Measurements from ENCODE around the gene KIF27.
"Not testable (repeated sequence)": the region's sequence is repeated elsewhere in the genome, so short reads cannot be mapped to it uniquely, and the experiment has no call there.

The KIF27 gene

DNA sequence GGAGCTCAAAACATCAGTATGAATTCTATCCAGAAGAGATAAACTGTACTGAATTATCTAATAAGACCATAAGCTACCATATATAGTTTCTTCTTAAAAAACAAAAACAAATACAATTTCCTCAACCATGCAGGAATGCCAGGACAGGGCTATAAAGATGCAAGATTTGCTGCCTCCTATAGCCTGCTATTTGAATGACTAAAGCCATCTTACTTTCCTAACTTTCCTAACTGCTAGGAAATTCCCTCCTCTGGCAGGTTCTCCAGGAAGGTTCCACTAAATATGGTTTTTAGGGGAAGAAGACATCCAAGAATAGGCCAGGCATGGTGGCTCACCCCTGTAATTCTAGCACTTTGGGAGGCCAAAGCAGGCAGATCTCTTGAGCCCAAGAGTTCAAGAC, 15.1 kb downstream of the KIF27 start:
- Histone ChIP-seq H3K9me3 (no peaks in the 10 kb centered on the region), H3K4me1 (ENCODE audit: control insufficient read depth in 1 of 2, insufficient read depth in 1 of 2, low read depth in 1 of 2, low read length in 1 of 2) (no peaks in the 10 kb centered on the region), H3K27ac (no peak overlapping the region), H3K36me3 (no peaks in the 10 kb centered on the region), H3K4me3 (ENCODE audit: low read depth in 1 of 2, low read length in 1 of 2) (no peak overlapping the region), H3K27me3 (no peaks in the 10 kb centered on the region)
- TF ChIP-seq, protein P1, sequence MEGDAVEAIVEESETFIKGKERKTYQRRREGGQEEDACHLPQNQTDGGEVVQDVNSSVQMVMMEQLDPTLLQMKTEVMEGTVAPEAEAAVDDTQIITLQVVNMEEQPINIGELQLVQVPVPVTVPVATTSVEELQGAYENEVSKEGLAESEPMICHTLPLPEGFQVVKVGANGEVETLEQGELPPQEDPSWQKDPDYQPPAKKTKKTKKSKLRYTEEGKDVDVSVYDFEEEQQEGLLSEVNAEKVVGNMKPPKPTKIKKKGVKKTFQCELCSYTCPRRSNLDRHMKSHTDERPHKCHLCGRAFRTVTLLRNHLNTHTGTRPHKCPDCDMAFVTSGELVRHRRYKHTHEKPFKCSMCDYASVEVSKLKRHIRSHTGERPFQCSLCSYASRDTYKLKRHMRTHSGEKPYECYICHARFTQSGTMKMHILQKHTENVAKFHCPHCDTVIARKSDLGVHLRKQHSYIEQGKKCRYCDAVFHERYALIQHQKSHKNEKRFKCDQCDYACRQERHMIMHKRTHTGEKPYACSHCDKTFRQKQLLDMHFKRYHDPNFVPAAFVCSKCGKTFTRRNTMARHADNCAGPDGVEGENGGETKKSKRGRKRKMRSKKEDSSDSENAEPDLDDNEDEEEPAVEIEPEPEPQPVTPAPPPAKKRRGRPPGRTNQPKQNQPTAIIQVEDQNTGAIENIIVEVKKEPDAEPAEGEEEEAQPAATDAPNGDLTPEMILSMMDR (IDR thresholded peaks at IDR 0.05), result no peak

GRCh38 chr9:83900615-83901014, 20.6 kb downstream of the KIF27 start:
- not testable (repeated sequence) for H3K27me3 ChIP-seq; H3K27ac ChIP-seq; H3K4me1 ChIP-seq (ENCODE audit: control insufficient read depth in 1 of 2, insufficient read depth in 1 of 2, low read depth in 1 of 2, low read length in 1 of 2); H3K4me3 ChIP-seq (ENCODE audit: low read depth in 1 of 2, low read length in 1 of 2); H3K36me3 ChIP-seq; H3K9me3 ChIP-seq

DNA sequence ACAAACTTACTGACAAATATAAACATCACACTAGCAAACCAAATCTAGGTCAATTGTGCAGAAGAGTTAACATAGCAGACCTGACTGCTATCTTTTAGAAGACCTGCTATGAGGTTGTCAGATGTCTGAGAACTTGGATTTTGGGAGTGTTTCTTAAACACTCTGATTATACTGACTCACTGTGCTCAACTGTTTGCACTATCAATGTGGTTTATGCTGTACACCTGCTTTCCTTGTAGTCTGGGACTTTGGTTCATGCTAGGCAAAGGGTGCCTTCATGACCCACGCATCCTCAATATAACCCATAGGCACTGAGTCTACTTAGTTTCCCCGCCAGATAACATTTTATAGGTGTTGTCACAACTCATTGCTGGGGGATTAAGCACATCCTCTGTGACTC, 26.9 kb downstream of the KIF27 start:
- H3K4me3 ChIP-seq (ENCODE audit: low read depth in 1 of 2, low read length in 1 of 2); H3K36me3 ChIP-seq; H3K27ac ChIP-seq; H3K27me3 ChIP-seq; H3K9me3 ChIP-seq; H3K4me1 ChIP-seq (ENCODE audit: control insufficient read depth in 1 of 2, insufficient read depth in 1 of 2, low read depth in 1 of 2, low read length in 1 of 2): not testable (repeated sequence)

- H3K4me3 ChIP-seq (ENCODE audit: low read depth in 1 of 2, low read length in 1 of 2); H3K9me3 ChIP-seq; H3K27me3 ChIP-seq; H3K4me1 ChIP-seq (ENCODE audit: control insufficient read depth in 1 of 2, insufficient read depth in 1 of 2, low read depth in 1 of 2, low read length in 1 of 2); H3K36me3 ChIP-seq; H3K27ac ChIP-seq: not testable (repeated sequence)
Observed at GRCh38 chr9:83886498-83886897, 34.7 kb downstream of the KIF27 start.

- H3K4me1 ChIP-seq (ENCODE audit: control insufficient read depth in 1 of 2, insufficient read depth in 1 of 2, low read depth in 1 of 2, low read length in 1 of 2); H3K4me3 ChIP-seq (ENCODE audit: low read depth in 1 of 2, low read length in 1 of 2); H3K27me3 ChIP-seq; H3K36me3 ChIP-seq; H3K27ac ChIP-seq; H3K9me3 ChIP-seq: not testable (repeated sequence)
Observed at GRCh38 chr9:83885559-83886240, 35.5 kb downstream of the KIF27 start.

DNA sequence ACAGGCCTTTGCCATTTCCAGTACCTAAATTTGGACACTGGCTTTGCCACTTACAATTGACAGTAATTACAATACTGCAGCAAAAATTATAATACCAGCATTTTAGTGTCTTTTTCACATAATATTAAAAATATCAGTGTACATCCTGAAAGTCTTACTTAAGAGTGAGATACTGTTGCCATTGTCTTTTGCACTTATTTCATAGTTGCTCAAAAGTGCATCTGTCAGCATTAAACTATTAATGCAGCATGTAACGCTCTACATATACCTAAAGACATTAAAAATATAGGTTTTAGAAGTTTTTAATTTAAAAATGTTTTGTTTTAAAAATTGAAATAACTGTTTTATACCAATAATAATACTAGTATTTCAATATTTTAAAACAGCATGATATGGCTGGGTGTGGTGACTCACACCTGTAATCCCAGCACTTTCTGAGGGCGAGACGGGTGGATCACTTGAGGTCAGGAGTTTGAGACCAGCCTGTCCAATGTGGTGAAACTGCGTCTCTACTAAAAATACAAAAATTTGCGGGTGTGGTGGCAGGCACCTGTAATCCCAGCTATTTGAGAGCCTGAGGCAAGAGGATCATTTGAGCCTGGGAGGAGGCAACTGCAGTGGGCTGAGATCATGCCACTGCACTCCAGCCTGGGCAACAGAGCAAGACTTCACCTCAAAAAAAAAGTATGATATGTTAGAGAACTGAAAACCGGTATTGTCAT, 39.4 kb downstream of the KIF27 start:
- H3K27me3 ChIP-seq; H3K4me3 ChIP-seq (ENCODE audit: low read depth in 1 of 2, low read length in 1 of 2); H3K27ac ChIP-seq; H3K4me1 ChIP-seq (ENCODE audit: control insufficient read depth in 1 of 2, insufficient read depth in 1 of 2, low read depth in 1 of 2, low read length in 1 of 2); H3K9me3 ChIP-seq; H3K36me3 ChIP-seq: not testable (repeated sequence)

- H3K27me3 ChIP-seq; H3K36me3 ChIP-seq; H3K9me3 ChIP-seq; H3K27ac ChIP-seq; H3K4me3 ChIP-seq (ENCODE audit: low read depth in 1 of 2, low read length in 1 of 2); H3K4me1 ChIP-seq (ENCODE audit: control insufficient read depth in 1 of 2, insufficient read depth in 1 of 2, low read depth in 1 of 2, low read length in 1 of 2): not testable (repeated sequence)
Observed at GRCh38 chr9:83875559-83875958, 45.7 kb downstream of the KIF27 start.

DNA sequence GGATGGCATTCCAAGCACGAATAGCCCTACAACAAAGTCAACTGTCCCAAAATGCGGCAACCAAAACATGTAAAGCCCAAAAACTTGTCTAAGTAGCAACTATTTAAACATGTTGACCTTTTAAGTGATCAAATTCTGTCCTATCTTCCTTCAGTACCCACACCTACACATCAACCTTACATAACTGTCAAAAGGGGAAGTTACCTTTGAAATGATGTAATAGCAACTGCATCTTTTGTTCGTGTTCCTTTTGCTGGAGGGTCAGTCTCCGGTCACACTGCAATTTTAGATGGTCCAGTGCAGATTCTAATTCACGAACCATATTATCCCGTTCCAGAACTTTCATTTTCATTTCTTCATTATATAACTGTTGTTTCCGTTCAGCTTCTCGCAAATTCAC, 71.3 kb downstream of the KIF27 start:
- not testable (repeated sequence) for H3K27me3 ChIP-seq

GRCh38 chr9:83837070-83837643, 84.1 kb downstream of the KIF27 start:
- not testable (repeated sequence) for H3K4me1 ChIP-seq (ENCODE audit: control insufficient read depth in 1 of 2, insufficient read depth in 1 of 2, low read depth in 1 of 2, low read length in 1 of 2); H3K27me3 ChIP-seq; H3K27ac ChIP-seq; H3K9me3 ChIP-seq; H3K4me3 ChIP-seq (ENCODE audit: low read depth in 1 of 2, low read length in 1 of 2); H3K36me3 ChIP-seq

More for the DNA sequence above, 71.3 kb downstream of the KIF27 start:
- Histone ChIP-seq H3K27ac (peak overlapping the region; percentile 20), H3K36me3 (peaks cover 16% of the 10 kb centered on the region)
- H3K4me3 ChIP-seq (ENCODE audit: low read depth in 1 of 2, low read length in 1 of 2); H3K9me3 ChIP-seq; H3K4me1 ChIP-seq (ENCODE audit: control insufficient read depth in 1 of 2, insufficient read depth in 1 of 2, low read depth in 1 of 2, low read length in 1 of 2): not testable (repeated sequence)

GRCh38 chr9:83830426-83831071, 90.7 kb downstream of the KIF27 start:
- not testable (repeated sequence) for H3K4me1 ChIP-seq (ENCODE audit: control insufficient read depth in 1 of 2, insufficient read depth in 1 of 2, low read depth in 1 of 2, low read length in 1 of 2); H3K4me3 ChIP-seq (ENCODE audit: low read depth in 1 of 2, low read length in 1 of 2); H3K27me3 ChIP-seq; H3K36me3 ChIP-seq; H3K9me3 ChIP-seq; H3K27ac ChIP-seq

GRCh38 chr9:83824986-83825623, 96.1 kb downstream of the KIF27 start:
- H3K4me1 ChIP-seq (ENCODE audit: control insufficient read depth in 1 of 2, insufficient read depth in 1 of 2, low read depth in 1 of 2, low read length in 1 of 2); H3K9me3 ChIP-seq; H3K36me3 ChIP-seq; H3K27ac ChIP-seq; H3K27me3 ChIP-seq; H3K4me3 ChIP-seq (ENCODE audit: low read depth in 1 of 2, low read length in 1 of 2): not testable (repeated sequence)

All from neutrophil (primary cell).